CD4-positive, alpha-beta T cell (primary cell): Measurements from ENCODE around the gene ADCK2. TPM values are rescaled to one million over a fixed set of nuclear protein-coding genes. Genes with fewer than 3 reads are reported as not detected.

Experiments
- ATAC-seq: fragments of 200-7000 bp; cut with Tn5 transposase; one replicate; pipeline ENCODE4 v1.10.0; 2022; ENCODE audit warnings: mild to moderate bottlenecking; ENCODE audit not compliant: poor library complexity
- CTCF ChIA-PET: fragments of 350-600 bp; sonication (Branson Sonifier 250); formaldehyde crosslinking; loops from one replicate; lab custom pipeline; 2021; ENCODE audit warnings: antibody characterized with exemption, inconsistent platforms; lab: Charles Lee
- POLR2A ChIA-PET: fragments of 350-600 bp; sonication (Branson Sonifier 250); formaldehyde crosslinking; loops from one replicate; lab custom pipeline; 2021; ENCODE audit warnings: antibody characterized with exemption, inconsistent platforms; lab: Charles Lee
- DNase-seq, 14 experiments: peaks; one replicate each; pipeline ENCODE4 v3.0.0-alpha.2; 2013 to 2020; ENCODE audit warnings: mixed read lengths in 2 of 14
- H3K27ac ChIP-seq, 2 donors: one replicate each; pipeline versions ENCODE4 v1.5.1 to v1.7.0; 2013; ENCODE audit warnings: low read length in 2 of 2, low read depth in 1 of 2, mild to moderate bottlenecking in 1 of 2
- H3K27me3 ChIP-seq, 2 experiments: 1 replicate in 1 of 2; 2 replicates in 1 of 2; pipeline versions ENCODE4 v1.6.1 to v1.7.0; 2013; ENCODE audit warnings: low read length in 2 of 2, control low read depth in 1 of 2, mild to moderate bottlenecking in 1 of 2, moderate library complexity in 1 of 2; ENCODE audit not compliant: insufficient read depth in 2 of 2, control insufficient read depth in 1 of 2
- H3K36me3 ChIP-seq: one replicate; pipeline ENCODE4 v1.6.1; 2013; ENCODE audit warnings: low read length, control low read depth; ENCODE audit not compliant: insufficient read depth
- H3K4me1 ChIP-seq: one replicate; pipeline ENCODE4 v1.6.1; 2013; ENCODE audit warnings: low read length, control low read depth; ENCODE audit not compliant: insufficient read depth
- H3K4me3 ChIP-seq: one replicate; pipeline ENCODE4 v1.5.1; 2013; ENCODE audit warnings: mild to moderate bottlenecking, low read length, moderate library complexity
- H3K9me3 ChIP-seq, 2 experiments: 1 replicate in 1 of 2; 2 replicates in 1 of 2; pipeline versions ENCODE4 v1.6.1 to v1.7.0; 2013; ENCODE audit warnings: low read length in 2 of 2, mild to moderate bottlenecking in 2 of 2, control low read depth in 1 of 2, moderate library complexity in 1 of 2; ENCODE audit not compliant: control insufficient read depth in 1 of 2, insufficient read depth in 1 of 2
- H3K27ac Mint-ChIP-seq: one replicate; pipeline ENCODE4 v1.8.0; 2020; ENCODE audit warnings: mixed read lengths
- H3K27me3 Mint-ChIP-seq: one replicate; pipeline ENCODE4 v1.8.0; 2021; ENCODE audit warnings: mixed read lengths
- H3K36me3 Mint-ChIP-seq: one replicate; pipeline ENCODE4 v1.8.0; 2021; ENCODE audit warnings: low read depth, mixed read lengths
- H3K4me1 Mint-ChIP-seq: one replicate; pipeline ENCODE4 v1.8.0; 2021; ENCODE audit warnings: low read depth, mixed read lengths
- H3K4me3 Mint-ChIP-seq: one replicate; pipeline ENCODE4 v1.8.0; 2020; ENCODE audit warnings: mild to moderate bottlenecking, mixed read lengths
- H3K9me3 Mint-ChIP-seq: one replicate; pipeline ENCODE4 v1.8.0; 2020; ENCODE audit warnings: mixed read lengths
- intact Hi-C, 2 experiments: fragments of 100-400 bp; cut with DNase I in 1 of 2; cut with micrococcal nuclease in 1 of 2; formaldehyde crosslinking; loops; one replicate each; pipeline versions ENCODE4 v1.15.1 to v1.9.0; 2023 to 2025; cut with DNase I, micrococcal nuclease
- total RNA-seq, 174 experiments: library from RNA in 2 of 174; stranded (reverse) in 2 of 174; gene quantifications; one replicate each; pipeline ENCODE4 v1.2.3 and lab custom pipeline; 2021 to 2026
- TF ChIP-seq, protein P1 (sequence below): fragments of 200-600 bp; IDR thresholded peaks from one replicate; pipeline ENCODE4 v1.8.0; 2022; ENCODE audit warnings: antibody characterized with exemption, mild to moderate bottlenecking

The ADCK2 gene
- total RNA-seq, 2 experiments from 2014 or later: 14.8 to 15.7 TPM

DNA sequence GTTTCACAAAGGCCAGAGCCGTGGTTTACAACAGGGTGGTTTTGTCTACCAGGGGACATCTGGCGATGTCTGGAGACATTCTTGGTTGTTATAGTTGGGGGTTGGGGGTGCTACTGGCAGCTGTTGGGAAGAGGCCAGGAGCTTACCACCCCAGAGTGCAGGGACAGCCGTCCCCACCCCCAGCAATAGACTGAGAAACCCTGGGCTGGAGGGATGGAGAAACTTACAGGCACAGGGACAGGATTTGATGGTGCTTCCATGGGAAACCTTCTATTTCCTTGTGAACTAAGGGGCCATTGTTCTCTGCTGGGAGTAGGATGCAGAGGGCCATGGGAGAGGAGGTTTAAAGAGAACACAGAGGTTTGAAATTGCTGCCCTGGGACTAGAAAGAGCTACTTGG is 10.9 kb downstream of the ADCK2 start:
- intact Hi-C loops: no loop called here
- Mint-ChIP-seq H3K9me3 (no peaks in the 10 kb centered on the region), H3K4me3 (no peak overlapping the region), H3K27me3 (no peaks in the 10 kb centered on the region), H3K27ac (no peak overlapping the region), H3K36me3 (peaks cover 71% of the 10 kb centered on the region), H3K4me1 (no peaks in the 10 kb centered on the region)
- Histone ChIP-seq H3K27ac (no peak overlapping the region), H3K9me3 (no peaks in the 10 kb centered on the region), H3K36me3 (peaks cover 69% of the 10 kb centered on the region), H3K4me1 (no peaks in the 10 kb centered on the region), H3K27me3 (no peaks in the 10 kb centered on the region), H3K4me3 (no peak overlapping the region)
- no peak for DNase-seq
- no peak for ATAC-seq
- POLR2A ChIA-PET: no interaction called here
- CTCF ChIA-PET: no interaction called here
- TF ChIP-seq, protein P1, sequence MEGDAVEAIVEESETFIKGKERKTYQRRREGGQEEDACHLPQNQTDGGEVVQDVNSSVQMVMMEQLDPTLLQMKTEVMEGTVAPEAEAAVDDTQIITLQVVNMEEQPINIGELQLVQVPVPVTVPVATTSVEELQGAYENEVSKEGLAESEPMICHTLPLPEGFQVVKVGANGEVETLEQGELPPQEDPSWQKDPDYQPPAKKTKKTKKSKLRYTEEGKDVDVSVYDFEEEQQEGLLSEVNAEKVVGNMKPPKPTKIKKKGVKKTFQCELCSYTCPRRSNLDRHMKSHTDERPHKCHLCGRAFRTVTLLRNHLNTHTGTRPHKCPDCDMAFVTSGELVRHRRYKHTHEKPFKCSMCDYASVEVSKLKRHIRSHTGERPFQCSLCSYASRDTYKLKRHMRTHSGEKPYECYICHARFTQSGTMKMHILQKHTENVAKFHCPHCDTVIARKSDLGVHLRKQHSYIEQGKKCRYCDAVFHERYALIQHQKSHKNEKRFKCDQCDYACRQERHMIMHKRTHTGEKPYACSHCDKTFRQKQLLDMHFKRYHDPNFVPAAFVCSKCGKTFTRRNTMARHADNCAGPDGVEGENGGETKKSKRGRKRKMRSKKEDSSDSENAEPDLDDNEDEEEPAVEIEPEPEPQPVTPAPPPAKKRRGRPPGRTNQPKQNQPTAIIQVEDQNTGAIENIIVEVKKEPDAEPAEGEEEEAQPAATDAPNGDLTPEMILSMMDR: no peak

DNA sequence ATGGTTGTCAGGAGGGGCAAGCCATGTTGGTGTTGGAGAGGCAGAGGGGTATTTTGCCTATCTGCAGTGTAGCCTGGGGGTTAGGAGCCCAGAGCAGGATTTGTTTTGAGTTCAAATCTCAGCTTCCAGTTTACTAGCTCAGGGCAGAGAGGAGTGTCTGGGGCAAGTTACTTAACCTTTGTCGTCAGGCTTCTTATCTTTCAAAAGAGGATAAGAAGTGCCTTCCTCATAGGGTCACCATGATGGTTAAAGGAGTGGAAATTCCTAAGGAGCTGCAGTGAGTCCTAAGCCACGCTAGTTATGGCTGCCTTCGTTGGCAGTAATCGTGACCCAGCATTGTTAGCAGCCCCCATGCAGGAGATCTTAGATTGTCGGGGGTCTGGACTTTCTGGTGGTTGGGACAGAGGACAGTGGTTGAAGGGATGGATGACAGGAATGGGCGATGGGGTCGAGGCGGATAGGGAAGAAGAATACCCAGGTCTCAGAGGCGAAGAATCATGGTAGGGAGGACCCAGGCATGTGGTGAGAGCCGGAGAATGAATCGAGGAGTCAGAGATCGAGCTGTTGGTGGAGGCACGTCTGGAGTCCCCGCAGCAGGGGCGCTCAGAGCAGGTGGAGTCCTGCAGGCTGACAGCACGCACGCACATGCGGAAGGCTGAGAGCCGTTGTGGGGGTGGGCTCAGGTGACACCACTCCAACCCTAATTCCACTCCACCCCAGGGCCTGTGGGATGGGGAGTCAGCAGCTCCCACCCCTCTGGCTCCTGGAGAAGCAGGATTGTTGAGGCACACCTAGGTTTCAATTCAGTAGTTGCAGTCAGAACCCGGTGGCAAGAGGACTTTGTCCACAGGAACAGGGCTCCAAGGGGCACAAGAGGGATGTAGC is 11.6 kb downstream of the ADCK2 start:
- H3K36me3 Mint-ChIP-seq: peaks cover 65% of the 10 kb centered on the region
- Histone ChIP-seq H3K27me3 (no peaks in the 10 kb centered on the region), H3K9me3 (no peaks in the 10 kb centered on the region), H3K4me1 (no peaks in the 10 kb centered on the region), H3K36me3 (peaks cover 67% of the 10 kb centered on the region), H3K27ac (no peak overlapping the region), H3K4me3 (no peak overlapping the region)
- TF ChIP-seq, protein P1: no peak
- no peak overlapping the region for H3K27ac Mint-ChIP-seq
- ChIA-PET CTCF (no interaction called here), POLR2A (no interaction called here)
- DNase-seq (no peak), ATAC-seq (no peak)
- H3K27me3 Mint-ChIP-seq: no peaks in the 10 kb centered on the region
- intact Hi-C loops: no loop called here
- no peaks in the 10 kb centered on the region for H3K9me3 Mint-ChIP-seq
- no peak overlapping the region for H3K4me3 Mint-ChIP-seq
- no peaks in the 10 kb centered on the region for H3K4me1 Mint-ChIP-seq

DNA sequence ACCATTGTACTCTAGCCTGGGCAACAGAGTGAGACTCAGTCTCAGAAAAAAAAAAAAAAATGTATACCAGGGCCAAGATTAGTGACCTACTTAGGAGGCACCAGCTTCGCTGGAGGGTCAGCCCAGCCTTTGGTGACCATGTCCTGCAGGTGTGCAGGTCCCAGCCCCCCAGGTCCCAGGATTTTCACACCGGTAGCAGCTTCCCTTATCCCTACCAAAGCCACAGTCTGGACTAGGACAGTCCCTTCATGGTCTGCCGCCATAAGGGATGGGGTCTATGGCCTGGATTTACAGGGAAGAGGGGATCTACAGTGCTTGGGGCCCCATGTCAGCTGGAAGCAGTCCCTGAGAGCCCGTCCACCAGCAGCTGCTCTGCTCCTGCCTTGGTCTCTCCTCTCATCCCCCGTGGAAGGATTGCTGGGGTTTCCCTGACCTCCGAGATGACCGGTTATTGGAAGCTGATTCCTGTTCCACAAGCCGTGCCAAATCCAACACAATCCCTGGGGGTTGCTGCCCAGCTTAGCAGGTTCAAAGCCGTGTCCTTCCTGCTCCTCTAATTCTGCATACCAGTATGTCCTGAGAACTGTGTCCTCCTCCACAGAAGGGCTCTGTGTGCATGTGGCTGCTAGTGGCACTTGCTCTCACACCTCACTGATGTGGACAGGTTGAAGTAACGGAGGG is 12.8 kb downstream of the ADCK2 start:
- H3K9me3 Mint-ChIP-seq: no peaks in the 10 kb centered on the region
- DNase-seq: no peak
- POLR2A ChIA-PET: interaction anchor here (1.1 kb wide), 1 partner anchor 11 kb away, joined by 4 read pairs; the partner anchor contains the start of gene NDUFB2

More for the DNA sequence above, 12.8 kb downstream of the ADCK2 start:
- no peaks in the 10 kb centered on the region for H3K4me1 ChIP-seq
- no peak overlapping the region for H3K27ac ChIP-seq
- H3K4me3 ChIP-seq: no peak overlapping the region
- CTCF ChIA-PET: no interaction called here
- TF ChIP-seq, protein P1: no peak
- Mint-ChIP-seq H3K27me3 (no peaks in the 10 kb centered on the region), H3K4me1 (no peaks in the 10 kb centered on the region), H3K4me3 (no peak overlapping the region), H3K36me3 (peaks cover 62% of the 10 kb centered on the region), H3K27ac (no peak overlapping the region)
- intact Hi-C loops: no loop called here
- peaks cover 69% of the 10 kb centered on the region for H3K36me3 ChIP-seq
- no peak for ATAC-seq
- no peaks in the 10 kb centered on the region for H3K9me3 ChIP-seq
- H3K27me3 ChIP-seq: no peaks in the 10 kb centered on the region
